Mucosa of rectum (tissue), 2 donors: ENCODE results near the gene MEGF11.

Source experiments
- H3K27ac ChIP-seq, 2 donors: one replicate each; pipeline ENCODE4 v1.7.0; 2013; ENCODE audit warnings: inconsistent platforms in 2 of 2, low read depth in 2 of 2, low read length in 2 of 2
- H3K27me3 ChIP-seq, 2 donors: one replicate each; pipeline ENCODE4 v1.7.0; 2013; ENCODE audit warnings: low read length in 2 of 2; ENCODE audit not compliant: control insufficient read depth in 2 of 2, insufficient read depth in 2 of 2
- H3K36me3 ChIP-seq, 2 donors: one replicate each; pipeline ENCODE4 v1.7.0; 2013; ENCODE audit warnings: low read length in 2 of 2; ENCODE audit not compliant: control insufficient read depth in 2 of 2, insufficient read depth in 2 of 2
- H3K4me1 ChIP-seq, 2 donors: one replicate each; pipeline ENCODE4 v1.7.0; 2013; ENCODE audit warnings: low read length in 2 of 2, mild to moderate bottlenecking in 1 of 2; ENCODE audit not compliant: control insufficient read depth in 2 of 2, insufficient read depth in 2 of 2
- H3K4me3 ChIP-seq, 2 donors: one replicate each; pipeline ENCODE4 v1.7.0; 2013; ENCODE audit warnings: low read length in 2 of 2
- H3K9ac ChIP-seq, 2 donors: one replicate each; pipeline ENCODE4 v1.7.0; 2013; ENCODE audit warnings: low read length in 2 of 2, low read depth in 1 of 2, mild to moderate bottlenecking in 1 of 2
- H3K9me3 ChIP-seq, 2 donors: one replicate each; pipeline ENCODE4 v1.7.0; 2013; ENCODE audit warnings: low read length in 2 of 2; ENCODE audit not compliant: control insufficient read depth in 2 of 2
- donor health status: healthy.
- donor health status: Normal muscosa, but diverticular disease.

MEGF11 gene

GRCh38 chr15:65949491-65949890 lies 304.1 kb downstream of the MEGF11 start:
- H3K9me3 ChIP-seq: no peaks in the 10 kb centered on the region
- no peaks in the 10 kb centered on the region for H3K4me1 ChIP-seq

GRCh38 chr15:65949011-65949410 lies 304.5 kb downstream of the MEGF11 start:
- Histone ChIP-seq H3K27me3 (no peaks in the 10 kb centered on the region), H3K4me3 (no peak overlapping the region), H3K36me3 (no peaks in the 10 kb centered on the region), H3K9me3 (no peaks in the 10 kb centered on the region), H3K27ac (no peak overlapping the region), H3K9ac (no peak overlapping the region), H3K4me1 (no peaks in the 10 kb centered on the region)

More at GRCh38 chr15:65949491-65949890, 304.1 kb downstream of the MEGF11 start:
- no peak overlapping the region for H3K4me3 ChIP-seq
- H3K27ac ChIP-seq: no peak overlapping the region
- no peaks in the 10 kb centered on the region for H3K36me3 ChIP-seq
- H3K27me3 ChIP-seq: no peaks in the 10 kb centered on the region
- H3K9ac ChIP-seq: no peak overlapping the region

DNA sequence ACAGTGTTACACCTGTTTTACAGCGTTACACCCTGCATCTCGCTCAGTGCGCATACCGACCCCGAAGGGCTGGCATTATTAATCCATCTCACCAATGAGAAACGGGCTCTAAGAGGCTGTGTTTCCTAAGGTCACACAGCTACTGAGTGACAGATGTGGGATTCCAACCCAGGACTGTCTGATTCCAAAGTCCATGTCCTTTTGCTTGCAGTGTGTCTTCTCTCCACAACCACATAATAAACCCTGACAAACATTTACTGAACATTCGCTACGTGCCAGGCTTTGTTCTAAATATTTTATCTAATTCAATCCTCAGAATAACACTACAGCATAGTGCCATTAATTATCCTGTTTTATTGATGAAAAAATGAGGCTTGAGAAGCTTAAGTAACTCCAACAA lies 305.2 kb downstream of the MEGF11 start:
- Histone ChIP-seq H3K36me3 (no peaks in the 10 kb centered on the region), H3K9me3 (no peaks in the 10 kb centered on the region), H3K4me3 (no peak overlapping the region), H3K27me3 (no peaks in the 10 kb centered on the region), H3K27ac (no peak overlapping the region), H3K9ac (no peak overlapping the region), H3K4me1 (no peaks in the 10 kb centered on the region)

- Histone ChIP-seq H3K9ac (no peak overlapping the region), H3K4me1 (no peaks in the 10 kb centered on the region), H3K9me3 (no peaks in the 10 kb centered on the region), H3K36me3 (no peaks in the 10 kb centered on the region), H3K27me3 (no peaks in the 10 kb centered on the region), H3K27ac (no peak overlapping the region), H3K4me3 (no peak overlapping the region)
These were observed 306.5 kb downstream of the MEGF11 start for GRCh38 chr15:65947041-65947440.

DNA sequence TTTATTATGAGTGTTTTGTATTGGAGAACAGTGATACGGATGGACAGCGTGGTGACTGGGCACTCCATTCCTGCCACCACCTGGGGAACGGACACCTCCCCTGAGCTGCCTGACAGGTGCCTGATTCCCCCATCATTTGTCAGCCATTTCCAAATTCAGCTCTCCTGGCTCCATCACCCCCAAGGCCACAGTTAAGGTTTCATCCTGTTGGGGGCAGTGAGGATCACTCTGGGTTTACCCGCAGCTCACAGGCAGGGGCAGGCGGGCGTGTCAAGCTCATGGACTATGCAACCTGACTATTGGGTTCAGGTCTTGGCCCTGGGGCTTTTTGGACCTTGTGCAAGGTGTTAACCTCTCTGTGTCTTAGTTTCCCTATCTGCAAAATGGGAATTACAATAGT lies 307.9 kb downstream of the MEGF11 start:
- no peaks in the 10 kb centered on the region for H3K9me3 ChIP-seq
- H3K27ac ChIP-seq: no peak overlapping the region
- H3K36me3 ChIP-seq: no peaks in the 10 kb centered on the region
- H3K4me3 ChIP-seq: no peak overlapping the region
- no peaks in the 10 kb centered on the region for H3K4me1 ChIP-seq
- no peak overlapping the region for H3K9ac ChIP-seq
- H3K27me3 ChIP-seq: no peaks in the 10 kb centered on the region

- H3K27me3 ChIP-seq: no peaks in the 10 kb centered on the region
- no peaks in the 10 kb centered on the region for H3K36me3 ChIP-seq
- H3K4me1 ChIP-seq: no peaks in the 10 kb centered on the region
- H3K9me3 ChIP-seq: no peaks in the 10 kb centered on the region
- H3K4me3 ChIP-seq: no peak overlapping the region
- no peak overlapping the region for H3K27ac ChIP-seq
- H3K9ac ChIP-seq: no peak overlapping the region
These were observed 309.1 kb downstream of the MEGF11 start for GRCh38 chr15:65944404-65944803.

DNA sequence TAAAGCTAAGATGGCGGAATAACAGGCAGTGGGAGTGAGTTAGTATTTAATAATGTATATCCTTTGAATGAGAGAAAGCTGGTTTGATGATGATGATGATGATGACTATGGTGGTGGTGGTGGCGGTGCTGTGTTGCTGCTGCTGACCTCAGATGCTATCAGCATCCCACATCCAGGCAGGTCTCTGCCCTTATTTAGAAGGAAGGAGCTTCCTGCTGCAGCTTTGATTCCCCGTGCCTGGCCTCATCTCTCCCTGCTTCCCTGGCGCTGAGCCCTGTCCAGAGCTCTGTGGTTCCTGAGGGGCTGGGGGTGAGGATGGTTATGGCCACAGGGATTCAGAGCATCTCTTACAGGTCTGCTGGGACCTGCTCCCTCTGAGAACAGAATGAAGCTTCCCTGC lies 311.1 kb downstream of the MEGF11 start:
- Histone ChIP-seq H3K9me3 (no peaks in the 10 kb centered on the region), H3K4me3 (no peak overlapping the region), H3K27ac (no peak overlapping the region), H3K36me3 (no peaks in the 10 kb centered on the region), H3K27me3 (no peaks in the 10 kb centered on the region), H3K4me1 (no peaks in the 10 kb centered on the region), H3K9ac (no peak overlapping the region)

- H3K27ac ChIP-seq: no peak overlapping the region
- no peaks in the 10 kb centered on the region for H3K36me3 ChIP-seq
- no peak overlapping the region for H3K9ac ChIP-seq
- H3K4me3 ChIP-seq: no peak overlapping the region
- H3K27me3 ChIP-seq: no peaks in the 10 kb centered on the region
- no peaks in the 10 kb centered on the region for H3K4me1 ChIP-seq
- H3K9me3 ChIP-seq: no peaks in the 10 kb centered on the region
These were observed 313.0 kb downstream of the MEGF11 start for GRCh38 chr15:65940618-65940909.

DNA sequence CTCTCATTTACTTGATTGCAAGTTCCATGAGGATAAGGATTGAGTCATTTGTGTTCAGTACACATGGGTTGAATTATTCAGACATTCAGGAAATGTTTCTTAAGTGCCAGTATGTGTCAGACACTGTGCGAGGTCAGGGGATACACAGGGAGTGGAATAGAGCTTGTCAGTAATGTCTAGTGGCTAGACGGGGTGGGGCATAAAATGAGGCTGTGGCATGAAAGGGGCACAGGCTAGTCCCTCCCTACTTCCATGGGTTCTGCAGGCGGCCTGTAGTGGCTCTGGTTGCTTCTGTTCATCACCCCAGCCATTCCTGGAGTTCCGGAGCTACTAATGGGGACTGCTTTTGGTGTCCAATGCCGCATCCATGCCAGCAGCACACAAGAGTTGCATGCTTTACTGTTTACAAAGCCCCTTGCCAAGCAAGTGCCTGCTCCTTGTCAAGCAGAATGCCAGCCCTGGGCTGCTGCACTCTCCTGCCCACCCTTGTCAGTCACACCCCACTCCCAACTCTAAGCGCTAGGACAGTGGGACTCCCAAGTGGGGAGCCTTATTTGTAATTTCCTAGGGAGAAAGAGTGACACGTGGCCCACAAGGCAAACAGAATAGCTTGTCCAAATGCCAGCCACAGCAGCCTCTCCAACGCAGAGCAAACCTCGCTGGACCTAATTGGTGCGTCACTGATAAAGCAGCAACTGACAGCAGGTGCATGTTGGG lies 313.5 kb downstream of the MEGF11 start:
- H3K27ac ChIP-seq: no peak overlapping the region

DNA sequence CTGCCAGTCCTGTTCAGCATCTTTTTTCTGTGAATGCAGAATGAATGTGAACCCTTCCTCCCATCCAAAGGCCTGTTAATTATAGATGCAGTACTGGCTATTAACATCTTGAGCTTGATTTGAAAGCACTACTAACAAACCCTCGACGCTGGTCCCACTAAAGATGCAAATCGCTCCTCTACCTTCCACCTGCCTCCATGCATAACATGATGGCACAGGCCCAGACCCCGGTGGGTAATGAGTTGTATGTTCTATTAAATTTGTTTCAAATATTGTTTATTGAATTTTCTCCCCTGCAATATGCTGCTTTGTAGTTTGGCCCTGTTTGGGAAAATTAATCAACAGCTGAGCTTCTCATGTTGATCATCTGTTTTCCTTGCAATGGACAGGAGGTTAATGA lies 314.9 kb downstream of the MEGF11 start:
- Histone ChIP-seq H3K9me3 (no peaks in the 10 kb centered on the region), H3K4me1 (no peaks in the 10 kb centered on the region), H3K36me3 (no peaks in the 10 kb centered on the region), H3K4me3 (no peak overlapping the region), H3K27me3 (no peaks in the 10 kb centered on the region), H3K9ac (no peak overlapping the region), H3K27ac (no peak overlapping the region)

More for the DNA sequence above, 313.5 kb downstream of the MEGF11 start:
- H3K4me3 ChIP-seq: no peak overlapping the region
- no peaks in the 10 kb centered on the region for H3K4me1 ChIP-seq
- H3K9ac ChIP-seq: no peak overlapping the region
- H3K9me3 ChIP-seq: no peaks in the 10 kb centered on the region
- no peaks in the 10 kb centered on the region for H3K36me3 ChIP-seq
- no peaks in the 10 kb centered on the region for H3K27me3 ChIP-seq

GRCh38 chr15:65937476-65937875 lies 316.1 kb downstream of the MEGF11 start:
- Histone ChIP-seq H3K4me3 (no peak overlapping the region), H3K9ac (no peak overlapping the region), H3K27ac (no peak overlapping the region), H3K36me3 (no peaks in the 10 kb centered on the region), H3K9me3 (no peaks in the 10 kb centered on the region), H3K4me1 (no peaks in the 10 kb centered on the region), H3K27me3 (no peaks in the 10 kb centered on the region)
